Myocyte (in vitro differentiated cells): Measurements from ENCODE around the gene OFD1. TPM values are rescaled to one million over a fixed set of nuclear protein-coding genes. Genes with fewer than 3 reads are reported as not detected.
A peak's percentile ranks its signal among the peaks of the same experiment; 100 is the strongest.

Experiments
- DNase-seq: peaks from one replicate; pipeline ENCODE4 v3.0.0-alpha.2; 2012; ENCODE audit warnings: low read depth
- total RNA-seq: library from RNA; depleted of rRNA; stranded (reverse); fragments of >200 nt; gene quantifications from 2 replicates; pipeline ENCODE4 v1.2.3, GENCODE V29; 2014

The OFD1 gene
- total RNA-seq, 1 donor from 2014 or later: 9.9 TPM

DNA sequence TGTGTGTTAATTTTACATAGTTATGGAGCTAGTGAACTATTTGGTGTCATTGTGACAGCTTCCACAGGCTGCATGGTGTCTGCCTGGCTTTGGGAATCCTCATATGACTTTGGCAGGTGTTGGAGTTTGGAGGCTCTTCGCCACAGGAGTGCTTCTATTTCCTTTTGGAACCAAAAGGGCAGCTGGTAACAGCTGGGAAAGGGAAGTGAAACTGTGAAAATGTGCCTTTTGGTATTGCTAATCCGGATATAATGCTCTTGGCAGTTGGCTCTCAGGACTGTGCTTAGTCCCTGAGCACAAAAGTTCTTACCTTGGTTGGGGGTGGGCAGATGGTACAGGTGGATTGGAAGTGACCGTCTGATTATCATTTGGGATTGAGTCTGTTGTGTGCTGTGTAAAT lies 18.1 kb downstream of the OFD1 start:
- peak; percentile 80 for DNase-seq

DNA sequence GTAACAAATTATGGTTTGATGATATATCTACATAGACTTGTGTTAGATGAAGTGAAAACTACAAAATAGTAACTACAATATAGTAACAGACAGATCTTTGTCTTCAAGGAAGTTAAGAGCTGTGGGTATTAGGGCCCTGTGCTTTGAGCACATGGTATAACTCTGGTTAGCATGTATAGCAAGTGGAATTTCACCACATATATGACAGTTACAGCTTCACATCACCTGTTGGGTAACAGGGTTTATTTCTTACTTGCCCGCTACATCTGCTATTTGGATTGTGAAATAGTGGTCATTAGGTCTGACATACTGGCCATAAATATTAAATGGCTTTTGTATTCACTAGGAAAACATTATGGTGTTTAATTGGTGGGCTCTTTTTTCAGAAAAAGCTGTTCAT lies 20.2 kb downstream of the OFD1 start:
- DNase-seq: no peak

DNA sequence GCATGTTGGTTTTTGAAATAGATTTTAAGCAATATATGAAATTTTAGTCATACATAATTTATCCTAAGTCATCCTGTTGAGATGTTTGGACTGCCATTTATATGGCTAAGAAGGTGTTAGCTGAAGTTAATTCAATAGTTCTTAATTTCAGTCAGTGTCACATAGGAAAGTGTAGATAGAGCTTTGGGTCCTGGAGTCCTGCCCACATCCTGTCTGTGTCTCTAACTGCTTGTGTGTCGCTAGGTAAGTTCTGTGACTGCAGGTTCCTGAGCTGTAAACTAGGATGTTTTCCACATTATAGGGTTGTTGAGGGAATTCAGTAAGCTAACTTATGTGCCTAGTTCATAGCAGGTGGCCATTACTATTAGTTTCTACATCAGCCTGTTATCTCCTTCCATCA lies 20.7 kb downstream of the OFD1 start:
- no peak for DNase-seq

DNA sequence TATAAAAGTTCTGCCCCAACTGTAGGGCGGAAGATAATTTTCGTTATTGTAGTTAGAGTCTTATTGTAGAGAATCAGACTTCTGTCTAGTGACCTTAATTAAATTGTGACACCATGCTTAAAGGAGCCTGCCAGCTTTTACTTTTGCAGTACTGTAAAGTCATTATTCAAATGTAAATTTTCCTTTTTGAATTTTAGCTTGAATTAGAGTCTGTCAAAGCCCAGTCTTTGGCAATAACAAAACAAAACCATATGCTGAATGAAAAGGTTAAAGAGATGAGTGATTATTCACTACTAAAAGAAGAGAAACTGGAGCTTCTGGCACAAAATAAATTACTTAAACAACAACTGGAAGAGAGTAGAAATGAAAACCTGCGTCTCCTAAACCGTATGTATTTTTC lies 21.8 kb downstream of the OFD1 start:
- no peak for DNase-seq

DNA sequence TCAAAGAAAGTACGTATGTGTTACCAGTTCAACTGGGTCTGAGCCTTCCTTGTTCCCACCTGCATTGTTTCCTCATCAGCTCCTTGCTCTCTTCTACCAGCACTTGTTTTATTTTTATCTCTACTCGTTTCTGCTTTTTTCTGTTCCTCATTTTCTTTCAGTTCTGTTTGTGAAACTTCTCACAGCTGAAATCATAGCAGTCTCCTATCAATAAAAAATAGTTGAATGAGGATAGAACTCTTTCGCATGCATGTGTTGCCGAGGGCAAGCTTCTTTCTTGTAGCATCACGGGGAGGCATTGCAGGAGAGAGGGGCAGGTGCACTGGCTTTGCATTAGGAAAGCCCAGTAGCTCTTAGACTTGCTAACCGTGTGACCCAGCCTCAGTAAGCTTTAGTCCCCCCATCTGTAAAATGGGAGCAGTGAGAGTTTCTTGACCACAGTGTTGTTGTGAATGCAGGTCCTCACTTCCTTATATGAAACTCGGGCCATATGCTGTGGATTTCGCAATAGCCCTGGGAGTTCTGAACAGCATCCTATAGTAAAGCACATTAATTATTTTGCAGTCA lies 24.7 kb downstream of the OFD1 start:
- DNase-seq: no peak

DNA sequence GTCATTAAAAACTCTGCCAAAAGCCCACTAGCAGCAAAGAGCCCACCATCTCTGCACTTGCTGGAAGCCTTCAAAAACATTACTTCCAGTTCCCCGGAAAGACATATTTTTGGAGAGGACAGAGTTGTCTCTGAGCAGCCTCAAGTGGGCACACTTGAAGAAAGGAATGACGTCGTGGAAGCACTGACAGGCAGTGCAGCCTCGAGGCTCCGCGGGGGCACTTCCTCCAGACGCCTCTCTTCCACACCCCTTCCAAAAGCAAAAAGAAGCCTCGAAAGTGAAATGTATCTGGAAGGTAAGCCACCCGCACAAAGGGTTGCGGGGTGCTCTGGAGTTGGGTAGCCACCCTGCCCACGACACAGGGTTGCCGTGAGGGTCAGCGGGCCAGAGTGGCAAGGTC lies 25.9 kb downstream of the OFD1 start:
- DNase-seq: no peak

DNA sequence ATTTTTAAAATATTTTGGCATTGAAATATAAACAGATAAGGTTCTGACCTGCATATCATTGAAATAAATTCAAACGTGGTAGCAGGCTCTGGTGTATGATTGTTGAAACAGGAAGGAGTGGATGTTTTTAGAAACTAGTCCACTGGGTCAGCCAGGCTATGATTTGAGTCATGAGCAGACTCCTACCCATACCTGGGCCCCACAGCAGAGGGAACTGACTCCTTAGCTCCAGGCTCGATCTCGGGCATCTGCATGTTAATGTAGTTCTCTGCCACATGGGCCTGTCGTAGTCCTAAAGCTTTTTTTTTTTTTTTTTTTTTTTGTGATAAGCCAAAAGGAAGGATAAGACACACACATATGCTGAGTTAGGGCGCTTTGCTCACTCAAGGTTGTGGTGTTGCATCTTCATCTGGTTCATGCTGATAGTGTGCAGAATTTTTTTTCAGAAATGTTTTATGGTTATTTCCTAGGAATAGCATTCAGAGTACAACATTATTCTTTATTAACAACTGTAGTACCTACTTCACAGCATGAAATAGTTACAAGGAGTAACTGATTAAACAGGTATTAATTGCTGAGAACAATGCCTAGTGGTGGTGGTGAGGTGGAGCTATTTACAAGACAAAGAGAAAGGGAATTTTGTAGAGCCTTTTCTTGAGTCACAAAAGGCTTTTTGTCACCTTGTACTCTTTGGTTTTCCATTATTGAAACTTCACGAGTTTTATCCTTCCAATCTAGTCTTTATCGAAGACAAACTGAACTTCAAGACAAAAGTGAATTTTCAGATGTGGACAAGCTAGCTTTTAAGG lies 27.3 kb downstream of the OFD1 start:
- no peak for DNase-seq

DNA sequence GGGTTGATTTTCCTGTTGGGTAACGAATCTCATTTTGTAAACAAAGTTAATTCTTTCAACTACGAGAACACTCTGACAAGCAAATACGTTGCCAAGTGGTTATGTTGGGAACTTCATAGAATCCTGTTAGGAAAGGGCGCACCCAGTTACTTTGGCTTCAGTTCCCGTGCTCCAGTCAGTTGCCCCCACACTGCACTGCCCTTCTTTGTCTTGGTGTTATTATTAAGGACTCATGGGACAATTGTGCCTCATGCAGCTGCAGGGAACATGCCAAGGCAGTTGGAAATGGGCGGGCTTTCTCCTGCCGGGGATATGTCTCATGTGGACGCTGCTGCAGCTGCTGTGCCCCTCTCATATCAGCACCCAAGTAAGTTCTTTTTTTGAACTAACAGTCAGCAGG lies 28.9 kb downstream of the OFD1 start:
- peak; percentile 84 for DNase-seq

DNA sequence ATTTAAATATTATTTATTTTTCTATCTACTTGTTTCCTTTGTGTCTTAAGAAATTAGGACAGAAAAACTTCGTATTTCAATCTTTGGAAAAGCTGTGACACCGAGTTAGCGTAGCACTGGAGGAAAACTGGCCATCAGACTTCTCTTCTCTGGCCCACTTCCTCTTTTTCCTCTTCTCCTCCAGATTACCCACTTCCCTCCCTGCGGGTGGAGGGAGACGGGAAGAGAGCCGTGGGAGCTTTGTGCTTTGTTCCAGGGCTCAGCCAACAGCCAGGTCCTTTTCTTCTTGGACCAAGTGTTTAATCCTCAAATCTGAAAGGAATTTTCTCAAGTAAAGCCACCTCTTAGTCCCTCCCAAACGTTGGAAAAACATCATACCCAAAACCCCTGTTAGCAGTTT lies 29.7 kb downstream of the OFD1 start:
- no peak for DNase-seq

DNA sequence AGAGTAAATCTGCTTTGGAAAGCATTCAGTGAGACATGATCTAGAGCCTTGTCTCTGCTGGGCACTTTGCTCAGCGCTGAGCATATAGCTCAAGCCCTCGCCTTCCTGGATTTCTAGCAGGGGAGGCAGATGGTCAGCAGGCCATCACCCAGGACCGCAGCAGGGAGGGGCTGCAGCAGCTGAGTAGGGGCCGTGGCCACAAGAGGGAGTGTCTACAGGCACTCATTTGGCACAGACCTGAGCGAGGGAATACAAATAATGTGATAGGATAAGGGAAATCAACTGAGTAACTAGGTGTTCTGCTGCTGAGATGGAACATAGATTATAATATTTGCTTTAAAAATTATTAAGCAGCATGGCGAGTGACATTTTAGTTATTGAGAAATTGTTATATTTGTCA lies 30.2 kb downstream of the OFD1 start:
- peak; percentile 75 for DNase-seq

DNA sequence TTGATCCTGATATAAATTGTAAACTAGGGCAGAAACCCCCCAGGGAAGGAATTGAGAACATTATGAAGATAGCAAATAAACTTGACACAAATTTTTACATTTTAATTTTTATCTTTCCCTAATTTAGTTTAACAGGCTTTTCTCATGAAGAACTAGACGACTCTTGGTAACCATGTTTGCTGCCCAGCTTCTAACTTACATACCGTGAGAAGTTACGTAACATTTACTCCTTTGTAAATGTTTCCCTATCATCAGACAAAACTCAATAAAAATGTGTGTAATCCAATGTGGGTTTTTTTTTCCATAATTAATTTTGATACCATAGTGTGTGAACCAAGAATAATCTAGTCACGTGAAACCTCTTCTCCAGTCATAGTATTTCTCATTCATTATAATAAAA lies 34.4 kb downstream of the OFD1 start:
- DNase-seq: no peak

DNA sequence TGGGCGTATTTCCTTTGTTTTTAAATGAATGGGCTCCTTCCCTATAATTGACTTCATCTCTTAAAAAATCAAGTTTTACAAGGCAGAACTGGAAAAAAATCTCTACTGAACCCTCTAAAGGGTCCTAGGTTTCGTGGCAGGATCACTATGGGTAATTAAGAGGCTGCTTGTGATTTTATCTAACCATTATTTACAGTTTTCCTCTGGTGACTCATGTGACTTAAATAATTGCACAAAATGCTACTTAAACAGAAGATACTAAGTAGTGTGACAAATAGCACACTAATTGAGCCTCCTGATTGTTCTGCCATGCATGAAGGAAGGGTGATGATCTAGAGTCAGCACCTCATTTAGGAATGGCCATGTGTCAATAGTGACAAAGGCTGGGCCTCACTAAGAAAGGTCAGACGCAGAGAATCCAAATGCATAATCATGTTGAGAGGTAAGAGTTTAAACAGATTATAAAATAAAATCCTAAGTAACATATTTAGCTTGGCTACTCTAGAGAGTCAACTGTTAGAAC lies 35.5 kb downstream of the OFD1 start:
- DNase-seq: no peak

DNA sequence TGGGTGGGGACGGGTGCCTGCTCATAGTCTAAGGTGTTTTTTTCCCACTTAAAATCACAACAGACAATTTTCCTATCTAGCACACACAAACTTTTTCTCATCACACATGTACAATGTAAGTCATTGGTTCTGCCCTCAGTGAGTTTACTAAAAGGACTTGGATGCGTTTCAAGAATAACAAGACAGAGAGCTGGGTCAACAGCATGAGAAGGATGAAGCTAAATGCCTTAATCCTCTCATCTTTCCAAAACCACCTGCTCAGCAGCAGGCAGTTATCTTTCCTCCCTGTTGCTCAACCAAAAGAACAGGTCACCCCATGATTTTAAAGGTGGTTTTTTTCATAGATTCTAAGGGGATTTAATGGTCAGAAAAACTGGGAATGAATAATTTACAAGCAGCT lies 40.1 kb downstream of the OFD1 start:
- no peak for DNase-seq

DNA sequence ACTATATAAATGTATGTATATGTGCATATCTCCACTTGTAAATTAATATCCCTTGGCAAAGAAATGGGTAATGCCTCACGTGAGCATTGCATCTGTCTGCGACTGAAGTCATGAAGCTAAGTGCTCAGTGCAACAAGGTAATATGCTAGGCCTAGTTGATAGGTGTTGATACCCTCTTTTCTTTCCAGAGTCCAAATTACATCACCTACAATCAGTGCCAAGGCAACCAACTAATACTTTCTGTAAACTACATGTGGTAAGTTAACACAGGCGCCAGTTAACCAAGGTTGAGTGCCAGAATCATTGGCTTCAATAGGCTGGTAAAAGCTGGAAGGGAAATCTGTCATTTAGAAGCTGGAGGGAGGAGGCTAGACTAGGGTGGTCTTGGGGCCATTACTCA lies 41.3 kb downstream of the OFD1 start:
- no peak for DNase-seq

DNA sequence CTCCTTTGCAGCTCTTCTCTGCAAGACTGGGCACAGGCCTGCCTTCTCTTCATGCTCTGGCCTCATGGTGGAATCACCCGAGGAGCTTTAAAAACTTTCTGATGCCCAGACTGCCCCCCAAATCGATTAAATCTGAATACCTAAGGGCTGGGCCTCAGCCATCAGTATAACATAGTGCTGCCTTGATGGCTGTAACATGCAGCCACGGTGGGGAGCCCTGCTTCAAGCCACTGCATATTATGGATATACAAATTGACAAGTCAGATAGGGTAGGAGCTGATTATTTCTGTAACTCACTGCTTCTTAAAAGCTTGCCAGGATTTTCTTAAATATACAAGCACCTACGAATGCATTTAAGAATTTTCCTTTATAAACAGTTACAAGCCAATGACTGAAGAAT lies 41.8 kb downstream of the OFD1 start:
- no peak for DNase-seq

DNA sequence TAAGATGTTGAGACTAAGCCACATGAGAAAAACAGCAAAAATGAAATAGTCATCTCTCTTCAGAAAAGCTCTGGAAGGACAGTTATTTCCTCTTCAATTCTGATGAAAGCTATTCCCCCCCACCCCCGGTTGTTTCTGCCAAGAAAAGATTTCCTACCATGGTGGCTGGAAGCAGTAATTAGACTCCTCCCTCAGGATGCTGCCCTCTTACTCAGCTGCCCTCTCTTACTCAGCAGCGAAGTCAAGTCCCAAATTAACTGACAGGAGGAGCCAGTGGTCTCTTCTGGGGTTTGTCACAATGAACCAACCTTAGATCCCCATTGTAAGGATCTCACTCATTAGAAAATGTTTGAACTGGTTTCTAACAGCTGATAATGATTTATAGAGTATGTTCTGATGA lies 44.4 kb downstream of the OFD1 start:
- peak; percentile 66 for DNase-seq

DNA sequence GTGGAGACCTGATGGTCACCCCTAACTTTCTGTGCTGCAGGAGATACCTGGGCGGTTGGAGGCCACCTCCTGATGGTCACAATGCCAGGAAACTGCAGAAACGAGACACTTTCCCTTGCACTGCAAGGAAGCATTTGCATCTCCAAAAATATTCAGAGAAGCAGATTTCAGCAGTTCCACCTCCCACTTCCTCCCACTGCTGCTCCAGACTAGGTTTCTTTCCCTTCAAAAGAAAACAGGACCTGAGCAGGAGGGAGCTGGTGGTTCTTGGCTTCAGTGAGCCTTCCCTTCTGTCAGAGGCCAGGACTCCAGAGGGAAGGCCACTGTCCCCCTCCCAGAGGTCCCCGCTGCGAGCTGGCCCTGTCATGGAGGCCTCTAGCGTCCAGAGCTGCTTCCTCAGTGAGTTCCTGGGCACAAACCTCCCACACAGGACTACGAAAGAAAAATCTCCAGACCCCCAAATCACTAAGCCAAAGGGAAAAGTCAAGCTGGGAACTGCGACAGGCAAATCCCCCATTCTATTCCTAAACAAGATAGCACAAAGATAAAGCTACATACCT lies 46.4 kb downstream of the OFD1 start:
- no peak for DNase-seq

DNA sequence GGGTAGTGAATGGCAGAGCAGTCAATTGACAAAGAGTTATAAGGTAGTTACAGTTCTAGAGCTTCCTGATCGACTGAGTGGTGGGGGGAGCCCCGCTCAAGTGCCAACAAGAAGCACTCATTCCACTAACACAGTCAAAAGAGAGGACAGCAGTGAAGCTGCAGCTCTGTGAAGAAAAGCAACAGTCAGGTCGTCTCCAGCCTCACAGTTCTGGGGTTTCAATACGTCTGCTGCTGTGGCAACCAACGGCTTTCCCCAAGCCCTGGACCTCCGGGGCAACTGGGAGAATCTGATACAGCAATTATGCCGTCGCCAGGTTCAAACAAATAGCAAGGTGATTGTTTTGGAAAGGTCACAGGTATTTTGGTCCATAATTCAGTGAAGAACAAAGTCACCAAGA lies 51.5 kb downstream of the OFD1 start:
- DNase-seq: no peak

DNA sequence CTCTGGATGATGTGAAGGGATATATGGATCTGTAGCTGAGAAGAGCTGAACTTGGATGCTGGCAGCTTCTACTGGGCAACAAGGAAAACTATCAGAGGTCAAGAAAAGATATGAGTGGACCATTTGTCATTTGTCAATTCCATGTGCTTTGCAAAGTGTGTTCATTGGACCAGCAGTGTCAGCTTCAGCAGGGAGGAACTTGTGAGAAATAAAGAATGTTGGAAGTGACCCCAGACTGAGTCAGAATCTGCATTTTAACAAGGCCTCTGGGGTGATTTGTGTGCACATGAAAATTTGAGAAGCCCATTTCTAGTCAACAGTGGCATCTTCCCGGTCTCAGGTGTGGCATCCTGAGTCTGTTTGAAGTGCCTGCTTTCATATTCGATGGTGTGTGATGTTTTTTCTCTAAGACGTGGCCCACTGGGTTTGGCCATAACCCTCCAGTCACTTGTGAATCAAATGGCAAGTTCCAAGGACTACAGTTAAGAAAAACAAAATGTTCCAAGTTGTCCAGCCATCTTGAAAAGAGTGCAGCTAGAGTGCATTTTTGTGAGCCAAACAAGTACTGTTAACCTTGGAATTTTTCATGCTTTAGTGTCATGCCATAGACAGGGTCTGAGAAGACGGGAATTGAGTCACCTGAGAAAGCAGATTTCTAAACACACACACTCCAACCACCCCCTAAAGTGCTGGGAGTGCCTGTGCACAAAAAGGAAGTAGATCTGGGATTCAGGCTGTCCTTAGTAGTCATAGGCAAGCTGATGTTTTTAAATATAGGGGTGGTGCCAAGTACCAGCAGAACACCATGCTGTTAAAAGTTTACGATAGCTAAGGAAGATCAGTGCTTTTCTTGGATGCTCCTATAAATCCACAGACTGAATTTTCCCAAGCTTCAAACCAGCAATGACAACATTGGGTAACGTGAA lies 55.9 kb downstream of the OFD1 start:
- no peak for DNase-seq

DNA sequence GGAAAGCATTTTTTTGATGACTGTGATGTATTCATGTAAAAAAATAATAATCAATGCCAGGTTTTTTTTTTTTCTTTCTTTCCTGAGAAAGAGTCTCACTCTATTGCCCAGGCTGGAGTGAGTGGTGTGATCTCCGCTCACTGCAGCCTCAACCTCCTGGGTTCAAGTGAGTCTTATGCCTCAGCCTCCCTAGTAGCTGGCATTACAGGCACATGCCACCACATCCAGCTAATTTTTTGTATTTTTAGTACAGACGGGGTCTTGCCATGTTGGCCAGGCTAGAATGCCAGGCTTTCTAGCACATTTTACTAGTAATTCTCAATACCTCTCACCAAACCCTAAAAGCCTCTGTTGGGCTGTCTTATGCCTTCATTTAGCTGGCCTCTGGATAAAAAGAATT lies 56.6 kb downstream of the OFD1 start:
- DNase-seq: no peak

DNA sequence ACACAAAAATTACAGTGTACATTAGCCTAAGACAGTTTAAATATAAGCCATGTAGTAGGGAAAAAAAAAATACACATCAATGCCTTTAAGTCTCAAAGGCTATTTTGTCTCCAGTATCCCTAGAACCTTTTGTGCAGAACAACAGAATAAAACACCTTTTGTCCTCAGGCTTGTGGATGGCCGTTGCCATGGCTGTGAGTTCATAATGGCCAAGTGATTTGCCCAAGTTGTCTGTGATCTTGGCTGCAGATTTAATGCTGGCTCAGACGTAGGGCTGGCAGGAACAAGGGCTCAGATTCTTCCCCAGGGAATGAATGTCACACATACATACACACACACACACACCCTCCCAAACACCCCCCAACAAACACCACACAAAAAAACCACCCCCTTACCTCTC lies 57.0 kb downstream of the OFD1 start:
- no peak for DNase-seq

DNA sequence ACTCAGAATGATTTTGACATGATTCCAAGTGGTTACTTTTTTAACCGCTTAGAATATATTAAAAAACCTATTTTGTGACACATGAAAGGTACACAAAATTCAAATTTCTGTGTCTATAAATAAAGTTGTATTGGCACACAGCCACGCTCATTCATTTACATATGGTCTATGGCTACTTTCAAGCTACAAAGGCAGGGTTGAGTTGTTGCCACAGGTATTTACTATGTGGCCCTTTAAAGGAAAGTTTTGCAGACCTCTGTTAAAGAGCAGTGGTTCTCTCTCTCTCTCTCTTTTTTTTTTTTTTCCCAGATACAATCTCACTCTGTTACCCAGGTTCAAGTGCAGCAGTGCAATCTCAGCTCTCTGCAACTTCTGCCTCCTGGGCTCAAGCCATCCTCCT lies 59.3 kb downstream of the OFD1 start:
- no peak for DNase-seq
